Astrocyte (in vitro differentiated cells and primary cell): ENCODE data around the gene RAB14.

ENCODE experiments used
- CTCF ChIP-seq: IDR thresholded peaks from 2 replicates; pipeline ENCODE4 v1.5.1; 2011; ENCODE audit warnings: low read depth, mild to moderate bottlenecking, inconsistent platforms, low read length, moderate library complexity; ENCODE audit not compliant: insufficient read depth
- EZH2 ChIP-seq: IDR thresholded peaks from 2 replicates; pipeline ENCODE4 v1.6.1; 2012; ENCODE audit warnings: mild to moderate bottlenecking, low read length, inconsistent platforms; ENCODE audit not compliant: insufficient read depth

- TF ChIP-seq CTCF, result no peak
- TF ChIP-seq EZH2, result no peak
Observed at GRCh38 chr9:121235512-121235911, 33.8 kb upstream of the RAB14 start.
